HG03196 (cell line): Measurements from ENCODE around the gene TPI1.
"Not testable (repeated sequence)": the region's sequence is repeated elsewhere in the genome, so short reads cannot be mapped to it uniquely, and the experiment has no call there.

ENCODE experiments used
- ATAC-seq: cut with Tn5 transposase; IDR thresholded peaks from one replicate; pipeline ENCODE4 v1.9.1; 2021; ENCODE audit not compliant: unreplicated experiment

The TPI1 gene

GRCh38 chr12:6846316-6846869, 20.9 kb upstream of the TPI1 start:
- no peak for ATAC-seq

GRCh38 chr12:6847676-6848075, 19.7 kb upstream of the TPI1 start:
- no peak for ATAC-seq

- ATAC-seq, result no peak
These were observed 17.9 kb upstream of the TPI1 start for GRCh38 chr12:6849427-6849826.

- no peak for ATAC-seq
These were observed 17.3 kb upstream of the TPI1 start for GRCh38 chr12:6849976-6850560.

- ATAC-seq, result no peak
These were observed 16.6 kb upstream of the TPI1 start for GRCh38 chr12:6850796-6851152.

GRCh38 chr12:6851153-6851920, 16.0 kb upstream of the TPI1 start, which contains the start of gene CDCA3:
Gene CDCA3 (minus strand): TSS chr12:6851286. CDS start chr12:6850952, 334 bp downstream.
- ATAC-seq, result peak; percentile 48

GRCh38 chr12:6851921-6852650, 15.2 kb upstream of the TPI1 start, which contains the start of gene USP5:
Gene USP5 (plus strand): TSS chr12:6852150. CDS start chr12:6852180, 30 bp downstream.
- peak; percentile 77 for ATAC-seq

- no peak for ATAC-seq
These were observed 14.5 kb upstream of the TPI1 start for GRCh38 chr12:6852651-6853354.

- no peak for ATAC-seq
These were observed 13.7 kb upstream of the TPI1 start for GRCh38 chr12:6853626-6854025.

GRCh38 chr12:6854036-6854435, 13.3 kb upstream of the TPI1 start:
- no peak for ATAC-seq

GRCh38 chr12:6855322-6855721, 12.0 kb upstream of the TPI1 start:
- no peak for ATAC-seq

GRCh38 chr12:6858799-6859198, 8.5 kb upstream of the TPI1 start:
- ATAC-seq, result no peak

GRCh38 chr12:6860116-6860515, 7.2 kb upstream of the TPI1 start:
- no peak for ATAC-seq

- no peak for ATAC-seq
These were observed 6.4 kb upstream of the TPI1 start for GRCh38 chr12:6860942-6861341.

GRCh38 chr12:6861391-6861790, 5.9 kb upstream of the TPI1 start:
- ATAC-seq, result no peak

GRCh38 chr12:6863033-6863432, 4.3 kb upstream of the TPI1 start:
- ATAC-seq, result no peak

- ATAC-seq, result no peak
These were observed 3.6 kb upstream of the TPI1 start for GRCh38 chr12:6863586-6864321.

GRCh38 chr12:6865307-6865706, 2.0 kb upstream of the TPI1 start:
- not testable (repeated sequence) for ATAC-seq

GRCh38 chr12:6866163-6866919, 990 bp upstream of the TPI1 start:
- no peak for ATAC-seq
